ENCODE results near the gene UFC1.

- no peak for TF ChIP-seq EZH2 (IDR thresholded peaks at IDR 0.05)
- no peak for TF ChIP-seq POLR2AphosphoS5 (IDR thresholded peaks at IDR 0.05; ENCODE audit: borderline replicate concordance, low read depth, low read length)
Observed at GRCh38 chr1:161171191-161171590, 17.4 kb downstream of the UFC1 start.

Measured in SK-N-MC (cell line).